Stomach smooth muscle (tissue), 2 donors: ENCODE data around the gene RAB11FIP2.

ENCODE experiments used
- H3K27ac ChIP-seq: one replicate; pipeline ENCODE4 v1.7.0; 2013; ENCODE audit warnings: mild to moderate bottlenecking, low read length, inconsistent platforms
- H3K27me3 ChIP-seq, 2 donors: one replicate each; pipeline ENCODE4 v1.7.0; 2013; ENCODE audit warnings: low read length in 2 of 2; ENCODE audit not compliant: insufficient read depth in 2 of 2, control insufficient read depth in 1 of 2
- H3K36me3 ChIP-seq, 2 donors: one replicate each; pipeline ENCODE4 v1.7.0; 2013; ENCODE audit warnings: low read length in 2 of 2; ENCODE audit not compliant: control insufficient read depth in 2 of 2, insufficient read depth in 2 of 2
- H3K4me1 ChIP-seq: one replicate; pipeline ENCODE4 v1.7.0; 2013; ENCODE audit warnings: low read length; ENCODE audit not compliant: control insufficient read depth, insufficient read depth
- H3K4me3 ChIP-seq, 2 donors: one replicate each; pipeline ENCODE4 v1.7.0; 2013; ENCODE audit warnings: low read length in 2 of 2
- H3K9ac ChIP-seq, 2 donors: one replicate each; pipeline ENCODE4 v1.7.0; 2013; ENCODE audit warnings: low read length in 2 of 2, mild to moderate bottlenecking in 1 of 2
- H3K9me3 ChIP-seq, 2 donors: one replicate each; pipeline ENCODE4 v1.7.0; 2013; ENCODE audit warnings: low read length in 2 of 2; ENCODE audit not compliant: control insufficient read depth in 2 of 2
- donor health status: healthy.
- donor health status: Pancreatic carcinoma.

RAB11FIP2 gene

GRCh38 chr10:118034791-118035261 lies 11.9 kb downstream of the RAB11FIP2 start:
- Histone ChIP-seq H3K4me1 (peaks cover 4% of the 10 kb centered on the region), H3K9me3 (no peaks in the 10 kb centered on the region), H3K27me3 (no peaks in the 10 kb centered on the region), H3K9ac (no peak overlapping the region), H3K27ac (no peak overlapping the region), H3K36me3 (peaks cover 0 to 2% of the 10 kb centered on the region in 2 donors), H3K4me3 (no peak overlapping the region)

- H3K4me3 ChIP-seq: no peak overlapping the region
- H3K27ac ChIP-seq: no peak overlapping the region
- H3K4me1 ChIP-seq: peaks cover 4% of the 10 kb centered on the region
- H3K27me3 ChIP-seq: no peaks in the 10 kb centered on the region
- peaks cover 0 to 2% of the 10 kb centered on the region in 2 donors for H3K36me3 ChIP-seq
- no peaks in the 10 kb centered on the region for H3K9me3 ChIP-seq
- no peak overlapping the region for H3K9ac ChIP-seq
These were observed 12.8 kb downstream of the RAB11FIP2 start for GRCh38 chr10:118033905-118034304.

DNA sequence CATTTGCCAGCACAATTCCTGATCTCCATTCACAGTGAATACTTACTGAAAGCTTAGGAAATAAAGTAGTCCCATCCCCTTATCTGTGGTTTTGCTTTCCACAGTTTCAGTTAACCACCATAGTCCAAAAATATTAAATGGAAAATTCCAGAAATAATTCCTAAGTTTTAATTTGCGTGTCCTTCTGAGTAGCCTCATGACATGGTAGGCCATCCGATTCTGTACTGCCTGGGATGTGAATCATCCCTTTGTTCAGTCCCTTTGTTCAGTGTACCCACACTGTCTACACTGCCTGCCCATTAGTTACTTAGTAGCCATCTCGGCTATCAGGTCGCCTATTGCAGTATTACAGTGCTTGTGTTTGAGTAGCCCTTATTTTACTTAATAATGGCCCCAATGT lies 14.2 kb downstream of the RAB11FIP2 start:
- no peak overlapping the region for H3K9ac ChIP-seq
- no peaks in the 10 kb centered on the region for H3K9me3 ChIP-seq
- peaks cover 4% of the 10 kb centered on the region for H3K4me1 ChIP-seq
- peaks cover 0 to 2% of the 10 kb centered on the region in 2 donors for H3K36me3 ChIP-seq
- H3K4me3 ChIP-seq: no peak overlapping the region
- no peak overlapping the region for H3K27ac ChIP-seq
- H3K27me3 ChIP-seq: no peaks in the 10 kb centered on the region

DNA sequence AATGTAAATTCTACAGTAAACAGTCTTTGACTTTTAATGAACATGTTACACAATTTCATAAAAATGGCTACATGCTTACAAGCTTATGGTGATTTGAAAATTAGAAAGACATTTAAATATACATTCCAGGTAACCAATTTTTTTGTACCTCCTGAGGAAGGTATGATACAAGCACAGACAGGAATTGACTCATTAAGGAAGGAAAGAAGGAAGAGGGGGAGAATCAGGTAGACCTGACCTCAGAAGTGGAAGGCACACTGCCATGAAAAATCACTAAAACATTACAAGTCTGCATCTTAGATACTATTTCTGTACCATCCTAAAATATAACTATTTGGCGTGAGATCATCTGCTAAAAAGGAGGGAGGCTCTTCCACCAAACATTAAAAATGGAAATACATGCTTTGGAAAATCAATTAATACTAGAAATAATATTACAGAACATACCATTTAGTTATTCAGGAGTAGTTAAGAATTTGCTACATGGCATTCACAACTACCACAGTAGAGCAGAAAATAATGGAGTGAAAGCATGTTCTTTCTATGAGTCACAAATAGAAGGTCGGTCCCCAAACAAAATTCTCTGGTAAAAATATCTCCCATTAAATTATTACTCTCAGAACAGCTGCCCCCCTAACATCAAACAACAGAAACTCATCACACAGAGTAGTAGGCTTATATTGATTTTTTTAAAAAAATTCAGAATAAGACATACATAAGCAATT lies 15.2 kb downstream of the RAB11FIP2 start:
- Histone ChIP-seq H3K9ac (no peak overlapping the region), H3K9me3 (no peaks in the 10 kb centered on the region), H3K4me3 (no peak overlapping the region), H3K4me1 (peaks cover 4% of the 10 kb centered on the region), H3K27me3 (no peaks in the 10 kb centered on the region), H3K36me3 (peaks cover 0 to 2% of the 10 kb centered on the region in 2 donors), H3K27ac (no peak overlapping the region)

DNA sequence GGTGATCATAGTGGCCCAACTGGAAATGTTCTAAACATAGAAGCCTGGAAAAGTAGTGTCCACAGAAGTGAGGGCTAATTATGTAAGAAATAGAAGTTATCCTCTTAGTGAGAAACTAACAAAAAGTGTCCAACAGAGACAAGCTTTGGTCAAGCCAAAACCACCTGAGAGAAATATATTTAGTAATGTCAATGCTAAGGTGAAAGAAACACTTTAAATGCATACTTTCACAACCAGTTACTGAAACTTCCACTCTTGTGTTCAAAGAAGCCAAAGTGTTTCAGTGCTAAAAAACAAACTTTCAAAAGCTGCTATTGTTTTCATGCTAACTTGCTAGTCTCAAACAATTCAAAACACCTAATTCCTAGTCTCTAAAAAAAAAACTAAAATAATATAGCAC lies 18.1 kb downstream of the RAB11FIP2 start:
- no peaks in the 10 kb centered on the region for H3K9me3 ChIP-seq
- no peaks in the 10 kb centered on the region for H3K4me1 ChIP-seq
- no peaks in the 10 kb centered on the region for H3K36me3 ChIP-seq
- no peaks in the 10 kb centered on the region for H3K27me3 ChIP-seq
- H3K27ac ChIP-seq: no peak overlapping the region
- no peak overlapping the region for H3K4me3 ChIP-seq
- H3K9ac ChIP-seq: no peak overlapping the region

DNA sequence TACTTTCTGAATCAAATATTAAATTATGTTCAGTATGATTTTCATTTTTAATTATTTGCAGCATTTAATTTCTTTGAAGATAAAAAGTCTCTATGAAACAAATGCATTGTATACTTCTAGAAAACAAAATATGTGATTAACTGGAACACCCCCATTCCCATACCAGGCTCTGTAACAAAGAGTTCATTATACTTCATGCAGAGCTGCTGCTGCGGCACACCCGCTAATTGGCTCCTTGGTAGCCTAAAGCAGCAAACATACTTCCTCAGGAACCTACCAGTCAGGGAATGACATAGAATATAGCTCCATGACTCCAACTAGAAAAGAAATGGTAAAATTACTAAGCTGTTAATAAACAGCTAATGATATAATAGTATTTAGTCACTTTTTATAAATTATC lies 19.3 kb downstream of the RAB11FIP2 start:
- H3K27ac ChIP-seq: no peak overlapping the region

DNA sequence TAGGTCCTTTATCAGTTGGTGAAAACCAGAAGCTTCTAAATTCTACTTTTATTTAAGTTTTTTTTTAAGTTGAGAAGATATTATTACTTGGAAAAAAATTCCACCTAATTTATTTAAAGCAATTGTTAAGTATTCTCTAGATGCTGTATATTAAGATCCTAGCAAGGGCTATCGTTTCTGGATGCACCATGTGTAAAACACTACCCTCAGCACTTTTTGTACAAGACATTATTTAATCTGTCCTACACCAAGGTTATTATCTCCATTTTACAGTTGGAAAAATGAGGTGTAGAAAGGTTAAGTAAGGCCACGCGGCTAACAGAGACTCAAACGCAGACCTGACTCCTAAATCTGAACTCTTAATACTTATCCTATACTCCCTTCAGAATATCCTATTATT lies 19.8 kb downstream of the RAB11FIP2 start:
- Histone ChIP-seq H3K4me3 (no peak overlapping the region), H3K4me1 (no peaks in the 10 kb centered on the region), H3K36me3 (no peaks in the 10 kb centered on the region), H3K27me3 (no peaks in the 10 kb centered on the region), H3K9ac (no peak overlapping the region), H3K9me3 (no peaks in the 10 kb centered on the region), H3K27ac (no peak overlapping the region)

More for the DNA sequence above, 19.3 kb downstream of the RAB11FIP2 start:
- no peaks in the 10 kb centered on the region for H3K27me3 ChIP-seq
- no peak overlapping the region for H3K9ac ChIP-seq
- no peaks in the 10 kb centered on the region for H3K4me1 ChIP-seq
- no peaks in the 10 kb centered on the region for H3K36me3 ChIP-seq
- H3K4me3 ChIP-seq: no peak overlapping the region
- no peaks in the 10 kb centered on the region for H3K9me3 ChIP-seq

DNA sequence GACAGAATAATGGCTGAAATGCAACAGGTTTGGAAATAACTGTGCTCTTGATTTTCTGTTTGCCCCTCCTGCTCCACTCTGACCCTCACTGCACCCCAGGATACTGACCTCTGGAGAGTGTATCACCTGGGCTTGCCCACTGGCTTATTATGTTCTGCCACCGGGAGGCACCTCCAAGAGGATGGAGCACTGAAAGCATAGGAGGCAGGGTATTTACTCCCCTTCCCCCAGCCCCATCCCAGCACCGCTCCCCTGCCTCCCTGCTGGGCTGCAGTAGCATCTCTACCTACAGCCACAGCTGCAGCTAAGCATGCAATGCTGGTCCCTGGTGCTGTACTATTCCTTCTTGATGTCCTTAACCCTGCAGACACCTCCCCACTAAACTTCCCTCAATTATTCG lies 26.4 kb downstream of the RAB11FIP2 start:
- no peak overlapping the region for H3K4me3 ChIP-seq
- no peaks in the 10 kb centered on the region for H3K27me3 ChIP-seq

DNA sequence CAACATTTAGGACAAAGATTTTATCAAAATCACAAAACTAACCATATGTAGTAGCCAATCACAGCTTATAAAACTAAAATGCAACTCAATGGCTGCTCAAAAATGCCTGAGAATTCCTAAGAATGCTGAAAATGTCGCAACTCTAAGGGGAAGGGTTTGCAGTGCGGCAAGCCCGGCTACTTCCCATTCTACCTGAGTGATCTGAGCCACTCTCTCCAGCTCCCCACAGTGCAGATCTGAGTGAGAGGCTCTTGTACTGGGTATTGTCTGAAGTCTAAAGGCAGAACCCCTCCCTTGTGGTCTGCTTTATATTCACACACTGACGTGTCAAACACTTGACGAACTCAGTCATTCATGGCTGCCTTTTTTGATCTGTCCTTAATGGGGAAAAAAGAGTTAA lies 28.9 kb downstream of the RAB11FIP2 start:
- Histone ChIP-seq H3K27me3 (no peaks in the 10 kb centered on the region), H3K9ac (no peak overlapping the region), H3K27ac (no peak overlapping the region), H3K9me3 (no peaks in the 10 kb centered on the region), H3K4me3 (no peak overlapping the region), H3K4me1 (no peaks in the 10 kb centered on the region), H3K36me3 (peaks cover 0 to 2% of the 10 kb centered on the region in 2 donors)

More for the DNA sequence above, 26.4 kb downstream of the RAB11FIP2 start:
- Histone ChIP-seq H3K27ac (no peak overlapping the region), H3K9me3 (no peaks in the 10 kb centered on the region), H3K36me3 (no peaks in the 10 kb centered on the region), H3K4me1 (no peaks in the 10 kb centered on the region), H3K9ac (no peak overlapping the region)

DNA sequence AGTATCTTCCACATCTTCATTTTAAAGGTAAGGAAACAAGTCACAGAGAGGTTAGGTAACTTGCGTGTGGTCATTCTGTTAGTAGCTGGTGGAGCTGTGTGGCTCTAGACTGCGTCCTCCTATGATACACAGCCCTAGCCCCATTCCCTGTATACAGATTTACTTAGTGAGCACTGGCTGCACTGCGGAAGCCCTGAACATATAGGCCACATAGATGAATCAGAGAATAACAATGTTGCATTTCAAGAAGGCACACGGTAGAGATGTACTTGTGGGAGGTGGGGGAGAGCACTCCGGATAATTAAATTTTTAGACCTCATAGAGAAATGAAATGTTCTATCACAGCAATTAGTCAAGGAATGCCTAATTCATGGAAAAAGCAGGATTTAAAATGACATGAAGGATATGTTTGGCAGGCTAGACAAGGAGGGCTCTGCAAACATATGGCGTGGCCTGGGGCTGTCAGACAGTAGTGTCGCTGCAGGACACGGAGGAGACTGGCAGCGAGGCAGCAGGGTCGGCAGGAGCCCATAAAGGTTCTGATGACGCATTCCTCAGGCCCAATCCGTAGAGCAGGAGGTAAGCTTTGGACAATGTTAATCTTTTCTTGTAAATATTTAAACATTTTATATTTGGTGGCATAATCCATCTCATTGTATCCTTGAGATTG lies 29.5 kb downstream of the RAB11FIP2 start:
- Histone ChIP-seq H3K4me1 (no peaks in the 10 kb centered on the region), H3K9me3 (no peaks in the 10 kb centered on the region), H3K36me3 (peaks cover 0 to 2% of the 10 kb centered on the region in 2 donors), H3K4me3 (no peak overlapping the region), H3K9ac (no peak overlapping the region), H3K27ac (no peak overlapping the region), H3K27me3 (no peaks in the 10 kb centered on the region)
